ENCODE data around the gene COQ8B.

The COQ8B gene

DNA sequence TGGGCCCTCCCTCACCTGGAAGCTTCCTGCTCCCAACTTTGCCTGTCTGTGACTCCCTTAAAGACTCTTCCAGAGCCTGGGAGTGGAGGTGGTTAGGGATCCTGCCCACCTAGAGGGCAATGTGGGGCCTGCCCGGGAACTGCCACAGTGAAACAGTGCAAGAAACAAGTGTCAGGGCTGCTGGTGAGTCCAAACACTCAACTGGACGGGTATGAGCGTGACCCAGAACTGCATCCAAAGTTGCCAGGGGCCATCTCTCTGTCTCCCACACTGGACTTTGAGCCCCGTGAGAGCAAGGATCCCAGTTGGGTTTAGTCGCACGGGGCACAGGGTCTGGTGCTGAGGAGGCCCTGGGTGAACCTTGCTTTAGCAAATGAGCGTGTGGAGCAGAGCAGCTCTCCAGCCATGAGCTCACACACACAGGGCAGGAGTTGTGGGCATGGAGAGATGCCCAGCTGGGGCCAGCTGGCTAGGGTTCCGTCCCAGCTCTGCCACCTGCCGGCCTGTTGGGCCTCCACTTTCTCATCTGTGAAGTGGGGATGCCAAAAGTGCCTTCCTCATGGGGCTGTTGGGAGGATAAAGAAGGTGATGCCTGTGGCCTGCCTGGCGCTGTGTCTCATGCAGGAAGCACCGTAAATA, 23.4 kb downstream of the COQ8B start:
- peaks cover 58% of the 10 kb centered on the region for H3K36me3 ChIP-seq

DNA sequence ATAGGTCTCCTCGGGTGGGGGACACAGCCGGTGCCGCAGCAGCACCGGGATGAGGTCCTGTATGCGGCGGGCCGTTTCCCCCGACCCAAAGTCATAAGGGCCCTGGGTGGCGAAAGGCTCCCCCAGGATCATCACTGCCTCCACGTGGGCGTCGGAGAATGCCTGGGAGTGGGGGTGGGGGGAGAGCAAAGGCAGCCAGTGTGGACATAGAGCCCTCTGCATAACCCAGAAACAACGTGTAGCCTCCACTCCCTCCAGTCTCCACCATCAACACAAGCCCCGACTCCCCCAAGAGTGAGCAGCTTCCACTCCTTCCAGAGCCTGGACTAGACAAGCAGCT, 24.5 kb downstream of the COQ8B start:
- Histone ChIP-seq H3K27me3 (no peaks in the 10 kb centered on the region), H3K4me1 (ENCODE audit: control insufficient read depth in 1 of 2, insufficient read depth in 1 of 2, low read depth in 1 of 2, low read length in 1 of 2) (peaks cover 5 to 19% of the 10 kb centered on the region in 2 experiments), H3K27ac (no peak overlapping the region), H3K4me3 (ENCODE audit: low read depth in 1 of 2, low read length in 1 of 2) (no peak overlapping the region), H3K9me3 (no peaks in the 10 kb centered on the region), H3K36me3 (peaks cover 55% of the 10 kb centered on the region)
- TF ChIP-seq, protein P1, sequence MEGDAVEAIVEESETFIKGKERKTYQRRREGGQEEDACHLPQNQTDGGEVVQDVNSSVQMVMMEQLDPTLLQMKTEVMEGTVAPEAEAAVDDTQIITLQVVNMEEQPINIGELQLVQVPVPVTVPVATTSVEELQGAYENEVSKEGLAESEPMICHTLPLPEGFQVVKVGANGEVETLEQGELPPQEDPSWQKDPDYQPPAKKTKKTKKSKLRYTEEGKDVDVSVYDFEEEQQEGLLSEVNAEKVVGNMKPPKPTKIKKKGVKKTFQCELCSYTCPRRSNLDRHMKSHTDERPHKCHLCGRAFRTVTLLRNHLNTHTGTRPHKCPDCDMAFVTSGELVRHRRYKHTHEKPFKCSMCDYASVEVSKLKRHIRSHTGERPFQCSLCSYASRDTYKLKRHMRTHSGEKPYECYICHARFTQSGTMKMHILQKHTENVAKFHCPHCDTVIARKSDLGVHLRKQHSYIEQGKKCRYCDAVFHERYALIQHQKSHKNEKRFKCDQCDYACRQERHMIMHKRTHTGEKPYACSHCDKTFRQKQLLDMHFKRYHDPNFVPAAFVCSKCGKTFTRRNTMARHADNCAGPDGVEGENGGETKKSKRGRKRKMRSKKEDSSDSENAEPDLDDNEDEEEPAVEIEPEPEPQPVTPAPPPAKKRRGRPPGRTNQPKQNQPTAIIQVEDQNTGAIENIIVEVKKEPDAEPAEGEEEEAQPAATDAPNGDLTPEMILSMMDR (IDR thresholded peaks at IDR 0.05): no peak

More for the DNA sequence above, 23.4 kb downstream of the COQ8B start:
- Histone ChIP-seq H3K4me1 (ENCODE audit: control insufficient read depth in 1 of 2, insufficient read depth in 1 of 2, low read depth in 1 of 2, low read length in 1 of 2) (peaks cover 5 to 19% of the 10 kb centered on the region in 2 experiments), H3K9me3 (no peaks in the 10 kb centered on the region), H3K4me3 (ENCODE audit: low read depth in 1 of 2, low read length in 1 of 2) (no peak overlapping the region), H3K27ac (no peak overlapping the region), H3K27me3 (no peaks in the 10 kb centered on the region)
- TF ChIP-seq, protein P1 (IDR thresholded peaks at IDR 0.05): no peak

DNA sequence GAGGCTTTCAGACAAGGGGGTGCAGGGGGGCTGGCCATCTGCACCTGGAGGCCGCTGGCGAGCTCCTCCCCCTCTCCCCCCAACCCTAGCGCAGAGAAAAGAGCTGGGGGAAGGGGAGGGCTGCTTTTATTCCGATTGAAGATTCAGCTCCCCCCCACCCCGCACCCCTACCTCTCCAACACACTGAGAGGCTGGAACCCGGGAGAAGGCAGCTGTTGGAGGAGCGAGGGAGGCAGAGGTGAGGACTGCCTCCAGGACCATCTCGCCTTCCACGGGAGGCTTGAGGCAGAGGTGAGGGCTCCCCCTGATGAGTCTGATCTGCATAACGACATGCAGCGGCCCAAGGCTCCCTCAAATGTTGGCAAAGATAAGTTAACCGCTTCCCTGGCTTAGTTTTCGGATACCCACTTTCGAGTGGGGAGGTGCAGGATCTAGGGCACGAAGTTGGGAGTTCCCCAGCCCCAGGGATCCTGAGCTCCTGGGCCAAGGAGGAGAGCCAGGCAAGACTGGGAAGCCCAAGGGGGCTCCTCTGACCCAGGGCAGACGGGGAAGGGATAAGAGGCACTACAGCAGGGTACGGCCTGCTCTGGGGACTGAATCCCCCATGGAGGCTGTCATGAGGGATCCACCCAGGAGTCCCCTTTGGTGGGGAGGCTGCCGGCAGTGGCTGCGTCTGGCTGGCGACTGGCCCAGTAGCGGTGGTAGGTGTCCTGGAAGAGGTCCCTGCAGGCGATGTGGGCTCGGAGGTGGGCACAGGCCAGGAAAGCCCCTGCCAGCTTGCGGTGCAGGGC, 25.1 kb downstream of the COQ8B start:
- Histone ChIP-seq H3K27me3 (no peaks in the 10 kb centered on the region), H3K36me3 (peaks cover 49% of the 10 kb centered on the region), H3K27ac (peak overlapping the region; percentile 67), H3K9me3 (no peaks in the 10 kb centered on the region), H3K4me3 (ENCODE audit: low read depth in 1 of 2, low read length in 1 of 2) (peak overlapping the region; percentile 78 to 86), H3K4me1 (ENCODE audit: control insufficient read depth in 1 of 2, insufficient read depth in 1 of 2, low read depth in 1 of 2, low read length in 1 of 2) (peaks cover 5 to 19% of the 10 kb centered on the region in 2 experiments)
- TF ChIP-seq, protein P1 (IDR thresholded peaks at IDR 0.05): no peak

DNA sequence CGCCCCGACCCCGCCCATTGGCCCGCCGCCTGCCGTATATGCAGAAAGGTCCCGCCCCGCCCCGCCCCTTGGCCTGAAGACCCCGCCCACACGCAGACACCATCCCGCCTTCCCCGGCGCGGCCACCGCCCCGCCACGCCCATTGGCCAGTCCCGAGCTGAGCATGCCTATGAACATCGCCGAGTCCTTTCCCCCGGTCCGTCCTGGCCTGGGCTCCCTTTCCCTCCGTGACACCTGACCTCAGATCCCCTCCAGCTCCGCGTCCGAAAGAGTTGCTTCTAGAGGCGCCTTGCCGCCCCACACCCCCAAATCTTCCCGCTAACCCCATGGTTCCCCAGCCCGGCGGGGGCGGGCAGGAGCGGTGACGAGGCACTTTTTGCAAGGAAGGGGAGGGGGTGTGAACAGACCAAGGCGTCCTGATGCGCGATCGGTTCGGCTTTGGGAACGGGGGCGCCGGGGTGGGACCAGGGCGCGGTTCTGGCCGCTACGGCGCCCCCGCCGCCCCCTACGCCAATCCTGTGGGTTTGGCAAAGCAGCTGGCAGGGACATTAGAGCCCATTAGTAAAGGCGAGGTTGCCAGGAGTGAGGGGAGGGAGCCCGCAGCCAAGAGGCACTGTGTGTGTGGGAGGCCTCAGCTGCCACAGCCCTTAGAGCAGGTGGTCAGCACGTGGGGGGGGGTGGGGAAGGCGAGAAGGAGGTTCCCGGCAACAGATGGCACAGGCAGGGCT, 25.8 kb downstream of the COQ8B start:
- Histone ChIP-seq H3K4me3 (ENCODE audit: low read depth in 1 of 2, low read length in 1 of 2) (peak overlapping the region; percentile 78 to 86), H3K27me3 (no peaks in the 10 kb centered on the region), H3K27ac (peak overlapping the region; percentile 67), H3K9me3 (no peaks in the 10 kb centered on the region), H3K36me3 (peaks cover 45% of the 10 kb centered on the region), H3K4me1 (ENCODE audit: control insufficient read depth in 1 of 2, insufficient read depth in 1 of 2, low read depth in 1 of 2, low read length in 1 of 2) (peaks cover 5 to 19% of the 10 kb centered on the region in 2 experiments)
- TF ChIP-seq, protein P1 (IDR thresholded peaks at IDR 0.05): peak; percentile 3

DNA sequence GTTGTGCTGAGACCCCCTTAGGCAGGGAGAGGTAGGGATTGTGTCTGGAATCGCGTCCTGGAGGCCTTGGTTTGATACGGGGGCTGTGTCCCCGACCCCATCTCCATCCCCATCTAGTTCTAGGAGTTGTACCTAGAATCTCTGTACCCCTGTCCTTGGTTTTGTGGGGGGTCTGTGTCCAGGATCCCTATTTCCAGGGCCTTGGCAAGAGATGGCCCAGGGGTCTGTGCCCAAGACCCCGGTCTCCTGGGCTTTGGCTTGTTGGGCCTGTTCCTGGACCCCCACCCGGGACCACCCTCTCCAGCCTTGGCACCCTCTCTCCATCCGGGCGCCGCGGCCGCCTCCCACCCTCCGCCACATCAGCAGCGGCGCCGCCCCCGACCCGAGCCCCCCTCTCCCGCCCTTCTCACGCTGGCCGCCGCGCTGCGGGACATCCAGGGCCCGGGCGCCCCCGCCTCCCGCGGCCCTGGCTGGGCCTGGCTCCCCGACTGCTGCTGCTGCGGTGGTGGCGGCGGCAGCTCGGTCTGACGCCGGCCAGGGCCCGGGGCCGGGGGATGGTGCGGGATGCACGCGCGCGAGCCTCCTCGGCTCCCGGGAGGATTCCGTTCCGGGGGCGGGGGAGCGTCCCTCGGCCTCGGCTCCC, 26.5 kb downstream of the COQ8B start, which contains the start of gene NUMBL:
TSS of gene NUMBL (minus strand) at position 602 of the 643 bp plus-strand sequence. CDS start at position 434, 168 bp downstream.
- H3K4me3 ChIP-seq (ENCODE audit: low read depth in 1 of 2, low read length in 1 of 2): peak within 1 kb of the TSS; percentile 78 to 86
- no peaks in the 10 kb centered on the region for H3K9me3 ChIP-seq
- TF ChIP-seq, protein P1 (IDR thresholded peaks at IDR 0.05): no peak
- H3K27me3 ChIP-seq: no peaks in the 10 kb centered on the region
- H3K27ac ChIP-seq: peak within 1 kb of the TSS; percentile 67
- peaks cover 5 to 19% of the 10 kb centered on the region in 2 experiments for H3K4me1 ChIP-seq (ENCODE audit: control insufficient read depth in 1 of 2, insufficient read depth in 1 of 2, low read depth in 1 of 2, low read length in 1 of 2)
- H3K36me3 ChIP-seq: peaks cover 45% of the 10 kb centered on the region

Measured in neutrophil (primary cell).